ENCODE results near the gene SPOCK1.

Gene SPOCK1

DNA sequence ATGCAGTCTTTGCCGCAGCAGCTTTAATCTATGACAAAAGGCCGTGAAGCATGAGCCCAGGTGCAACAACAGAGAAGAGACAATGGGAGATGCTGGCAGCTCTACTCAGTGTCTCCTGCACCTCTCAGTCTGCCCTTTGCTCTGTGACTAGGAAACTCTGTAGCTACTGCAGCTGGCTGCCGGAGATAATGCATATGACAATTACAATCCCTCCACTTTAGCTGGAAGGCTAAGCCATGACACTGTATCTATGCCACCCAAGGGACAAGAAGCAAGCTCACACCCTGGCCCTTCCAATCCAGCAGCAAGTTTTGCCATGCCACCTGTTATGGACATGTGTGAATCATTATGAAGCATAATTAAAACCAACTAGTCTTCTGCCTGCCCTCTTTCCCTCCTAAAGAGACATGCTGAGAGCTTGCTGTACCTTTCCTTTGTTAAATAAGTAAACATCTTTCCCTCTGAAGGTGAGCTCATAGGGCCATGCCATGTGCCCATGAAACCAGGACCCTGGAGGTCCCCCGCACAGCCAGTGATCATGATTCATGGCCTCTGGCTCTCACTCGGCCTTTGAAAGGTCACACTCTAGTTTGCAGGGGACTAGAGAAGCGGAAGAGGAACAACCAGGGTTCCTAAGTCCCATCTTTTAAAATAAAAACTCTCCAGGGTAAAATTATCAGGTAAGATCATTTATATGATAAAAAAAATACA, 219.4 kb downstream of the SPOCK1 start:
- TF ChIP-seq, protein P1, sequence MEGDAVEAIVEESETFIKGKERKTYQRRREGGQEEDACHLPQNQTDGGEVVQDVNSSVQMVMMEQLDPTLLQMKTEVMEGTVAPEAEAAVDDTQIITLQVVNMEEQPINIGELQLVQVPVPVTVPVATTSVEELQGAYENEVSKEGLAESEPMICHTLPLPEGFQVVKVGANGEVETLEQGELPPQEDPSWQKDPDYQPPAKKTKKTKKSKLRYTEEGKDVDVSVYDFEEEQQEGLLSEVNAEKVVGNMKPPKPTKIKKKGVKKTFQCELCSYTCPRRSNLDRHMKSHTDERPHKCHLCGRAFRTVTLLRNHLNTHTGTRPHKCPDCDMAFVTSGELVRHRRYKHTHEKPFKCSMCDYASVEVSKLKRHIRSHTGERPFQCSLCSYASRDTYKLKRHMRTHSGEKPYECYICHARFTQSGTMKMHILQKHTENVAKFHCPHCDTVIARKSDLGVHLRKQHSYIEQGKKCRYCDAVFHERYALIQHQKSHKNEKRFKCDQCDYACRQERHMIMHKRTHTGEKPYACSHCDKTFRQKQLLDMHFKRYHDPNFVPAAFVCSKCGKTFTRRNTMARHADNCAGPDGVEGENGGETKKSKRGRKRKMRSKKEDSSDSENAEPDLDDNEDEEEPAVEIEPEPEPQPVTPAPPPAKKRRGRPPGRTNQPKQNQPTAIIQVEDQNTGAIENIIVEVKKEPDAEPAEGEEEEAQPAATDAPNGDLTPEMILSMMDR (IDR thresholded peaks at IDR 0.05): no peak

DNA sequence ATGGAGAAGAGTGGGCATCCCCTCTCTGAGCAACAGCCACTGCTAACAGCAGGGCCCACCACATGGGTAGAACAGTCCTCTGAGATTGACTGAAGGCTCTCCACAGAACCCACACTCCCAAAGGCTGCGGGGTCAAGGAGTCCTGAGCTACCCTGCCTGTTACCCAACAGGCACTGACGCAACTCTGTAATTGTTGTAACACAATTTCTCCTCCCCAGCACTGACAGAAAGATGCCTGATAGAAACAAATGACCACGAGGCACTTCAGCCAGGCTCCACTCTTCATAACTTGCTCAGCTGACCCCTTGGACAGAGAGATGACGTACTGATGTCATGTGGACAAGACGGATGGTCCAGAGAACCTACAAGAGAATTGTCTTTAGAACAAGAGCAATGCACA, 220.7 kb downstream of the SPOCK1 start:
- TF ChIP-seq, protein P1 (IDR thresholded peaks at IDR 0.05): no peak

DNA sequence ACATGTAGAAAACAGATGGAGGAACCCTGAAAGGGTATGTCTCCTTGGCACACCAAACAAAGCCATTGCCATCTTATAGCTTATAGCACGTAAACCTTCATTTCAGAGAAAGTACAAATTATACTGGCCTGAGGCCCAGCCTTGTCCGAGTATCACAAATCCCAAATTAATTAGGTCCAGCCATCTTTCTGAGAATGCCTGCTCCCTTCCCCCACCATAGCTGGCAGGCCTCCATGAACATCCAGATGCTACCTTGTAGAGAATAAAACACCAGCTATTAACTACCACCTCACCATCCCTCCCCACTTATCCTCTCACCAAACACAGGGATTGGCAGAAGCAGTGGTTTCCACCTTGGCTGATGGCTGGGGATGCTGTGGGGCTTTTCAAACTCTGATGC, 224.0 kb downstream of the SPOCK1 start:
- TF ChIP-seq, protein P1 (IDR thresholded peaks at IDR 0.05): no peak

DNA sequence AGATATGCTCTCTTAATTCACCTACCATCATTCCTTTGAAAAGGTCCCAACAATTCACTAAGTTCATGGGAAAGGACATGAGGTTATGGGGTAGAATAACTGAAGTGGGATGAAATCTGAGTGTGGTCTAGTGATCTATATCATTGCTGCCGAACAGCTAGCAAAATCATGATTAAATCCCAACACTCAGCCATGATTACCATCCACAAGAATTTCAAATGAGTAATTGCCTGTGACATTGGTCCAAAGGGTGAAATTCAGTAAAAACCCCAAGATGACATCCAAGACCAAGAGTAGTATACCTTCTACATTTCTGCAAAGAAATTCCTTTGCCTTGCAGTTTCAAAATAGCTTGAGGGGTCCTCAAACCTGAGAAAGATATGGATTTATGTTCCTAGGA, 225.6 kb downstream of the SPOCK1 start:
- TF ChIP-seq, protein P1 (IDR thresholded peaks at IDR 0.05): no peak

DNA sequence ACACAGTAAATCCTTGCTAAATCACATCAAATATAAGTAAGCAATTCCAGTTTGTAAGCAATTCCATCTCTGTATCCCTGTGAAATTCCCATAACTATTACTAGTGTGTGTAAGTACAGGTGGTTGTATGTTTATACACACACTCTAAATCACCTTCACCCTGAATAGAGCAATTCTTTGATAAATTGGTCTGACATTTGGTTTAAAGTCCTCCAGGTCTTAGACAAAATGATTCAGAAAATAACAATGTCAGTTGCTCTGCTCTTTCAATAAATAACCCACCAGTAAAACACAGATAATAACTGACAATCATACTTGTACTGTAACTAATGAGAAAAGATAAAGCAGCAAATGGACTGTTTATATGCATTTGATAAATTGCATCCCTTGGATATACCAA, 226.3 kb downstream of the SPOCK1 start:
- TF ChIP-seq, protein P1 (IDR thresholded peaks at IDR 0.05): no peak

DNA sequence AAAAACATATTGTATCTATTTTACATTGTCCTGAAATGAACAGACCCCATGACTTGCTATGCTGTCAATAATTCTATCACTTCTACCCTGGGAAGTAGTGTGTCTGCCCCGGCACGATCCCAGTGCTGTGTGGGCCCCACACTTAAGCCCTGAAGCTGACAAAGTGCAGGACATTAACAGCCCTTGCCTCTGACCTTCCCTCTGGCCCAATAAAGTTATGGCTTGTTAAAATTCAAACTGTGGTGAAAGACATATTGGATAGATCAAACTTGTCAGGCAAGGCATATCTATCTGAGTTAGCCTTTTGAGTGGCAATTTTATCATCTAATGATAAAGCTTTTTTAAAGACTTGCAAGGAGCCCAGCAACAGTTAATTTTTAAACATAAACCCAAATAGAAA, 229.2 kb downstream of the SPOCK1 start:
- TF ChIP-seq, protein P1 (IDR thresholded peaks at IDR 0.05): no peak

DNA sequence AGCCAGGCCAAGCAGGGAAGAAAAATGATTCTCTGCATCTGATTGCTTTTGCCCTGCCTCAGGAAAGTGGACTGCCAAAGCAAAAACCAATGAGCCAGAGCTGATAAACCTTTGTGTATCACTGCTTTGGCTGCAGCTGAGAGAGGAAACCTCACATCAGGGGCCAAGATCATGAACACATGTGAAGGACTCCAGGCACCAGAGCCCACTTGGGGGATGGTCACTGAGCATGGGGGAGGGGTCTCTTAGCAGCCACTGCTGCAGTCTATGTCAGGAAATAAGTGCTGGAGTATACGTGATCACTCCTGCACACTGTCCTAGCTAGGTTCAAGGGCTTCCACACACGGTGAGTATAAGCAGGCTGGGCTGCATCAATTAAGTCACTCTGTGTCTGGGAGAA, 229.9 kb downstream of the SPOCK1 start:
- TF ChIP-seq, protein P1 (IDR thresholded peaks at IDR 0.05): no peak

DNA sequence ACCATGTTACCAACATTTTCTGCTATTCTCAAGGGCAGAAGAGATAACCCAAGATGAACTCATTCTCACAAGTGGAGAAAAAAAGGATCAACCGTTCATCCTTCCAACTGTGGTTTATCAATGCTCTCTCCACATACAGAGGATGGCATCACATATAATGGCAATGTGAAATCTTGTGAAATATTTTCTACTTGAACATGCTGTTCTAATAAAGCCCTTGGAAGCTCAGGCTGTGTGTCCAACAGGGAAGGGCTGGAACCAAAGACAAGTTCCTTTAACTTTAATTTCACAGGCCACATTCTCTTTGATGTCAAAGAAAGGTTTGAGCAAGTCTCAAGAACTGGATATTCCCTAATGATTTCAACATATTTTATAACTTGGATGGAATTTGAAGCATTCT, 230.5 kb downstream of the SPOCK1 start:
- TF ChIP-seq, protein P1 (IDR thresholded peaks at IDR 0.05): no peak
